ENCODE measurements around the gene NR3C2.

DNA sequence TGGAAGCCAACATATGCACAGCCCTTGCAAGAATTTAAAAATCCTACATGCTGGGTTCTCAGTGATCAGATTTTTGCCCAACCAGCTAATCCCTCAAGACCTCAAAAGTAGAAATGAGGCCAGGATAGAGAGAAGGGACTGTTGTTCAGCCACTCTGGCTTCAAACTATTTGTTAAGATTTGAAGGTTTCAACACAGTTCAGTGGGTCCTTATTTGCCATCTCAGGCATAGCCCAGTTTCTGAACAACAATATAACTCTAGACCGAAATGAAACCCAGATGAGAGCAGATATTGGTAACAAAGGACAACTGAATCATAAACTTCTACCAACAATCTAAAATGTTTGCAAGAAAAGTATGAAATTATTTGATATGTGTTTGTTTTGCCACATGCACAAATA, 237.3 kb downstream of the NR3C2 start:
- TF ChIP-seq CTCF (IDR thresholded peaks at IDR 0.05) (no peak), ZFX (IDR thresholded peaks at IDR 0.05; ENCODE audit: borderline replicate concordance) (no peak)
